Fibroblast of skin of left quadriceps (primary cell): ENCODE results near the gene DNAH7.
A peak's percentile ranks its signal among the peaks of the same experiment; 100 is the strongest.
"Not testable (repeated sequence)": the region's sequence is repeated elsewhere in the genome, so short reads cannot be mapped to it uniquely, and the experiment has no call there.

Experiments
- DNase-seq, 2 experiments: peaks; one replicate each; pipeline ENCODE4 v3.0.0-alpha.2; 2013; ENCODE audit warnings: low read depth in 2 of 2

DNAH7 gene

GRCh38 chr2:195984923-195985726, 83.5 kb downstream of the DNAH7 start:
- no peak for DNase-seq

- DNase-seq: no peak
Measured at GRCh38 chr2:195967336-195967735, 101.3 kb downstream of the DNAH7 start.

DNA sequence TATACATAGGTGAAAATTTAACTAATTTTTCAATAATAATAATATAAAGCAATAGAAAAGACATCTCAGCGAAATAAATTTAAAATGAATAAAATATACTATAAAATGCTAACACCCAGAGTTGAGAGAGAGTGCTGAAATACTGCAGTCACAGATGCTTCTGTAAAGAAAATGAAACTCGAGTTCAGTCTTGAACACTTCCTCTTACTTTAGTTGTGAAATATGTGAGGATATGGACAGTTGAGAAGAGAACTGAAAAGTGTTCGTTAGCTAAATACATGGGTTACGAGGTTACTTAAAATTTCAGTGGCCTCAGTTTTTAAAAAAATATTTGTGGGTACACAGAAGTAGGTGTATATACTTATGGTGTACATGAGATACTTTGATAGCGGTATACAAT, 106.8 kb downstream of the DNAH7 start:
- DNase-seq: no peak

DNA sequence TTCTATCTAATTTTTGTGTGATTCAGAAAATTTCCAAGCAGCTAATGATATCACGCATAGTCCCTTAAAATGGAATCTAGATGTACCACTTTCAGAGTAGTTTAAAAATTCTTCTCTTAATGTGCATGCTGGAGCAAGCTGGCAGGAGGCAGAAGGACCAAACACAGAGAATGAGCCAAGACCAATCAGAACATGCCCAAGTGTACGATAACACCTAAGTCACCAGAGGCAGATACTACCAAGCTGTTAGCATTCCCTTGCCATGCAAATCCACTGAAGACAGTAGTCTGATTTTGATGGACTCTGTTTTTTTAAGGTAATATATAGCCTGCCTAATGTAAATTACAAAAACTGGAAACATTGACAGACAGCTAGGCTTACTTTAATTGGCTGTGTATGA, 109.3 kb downstream of the DNAH7 start:
- no peak for DNase-seq

DNA sequence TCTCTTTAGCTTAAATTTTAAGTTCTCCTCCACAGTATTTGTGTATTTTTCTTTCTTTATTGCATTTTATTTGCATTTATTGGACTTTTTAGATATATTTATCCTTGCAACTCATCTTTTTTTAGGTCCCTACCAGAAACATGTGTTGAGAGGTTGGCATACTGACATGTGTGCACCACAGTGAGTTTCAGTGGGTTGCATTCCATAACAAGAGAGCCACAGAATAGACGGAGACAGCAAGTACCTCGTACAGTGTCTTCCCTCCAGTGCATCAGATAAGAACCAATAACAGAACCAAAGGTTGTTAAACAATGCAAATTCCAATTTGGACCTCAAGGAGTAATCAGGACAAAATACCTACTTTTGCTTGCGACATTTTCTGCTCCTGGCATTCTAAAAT, 111.9 kb downstream of the DNAH7 start:
- DNase-seq: no peak

DNA sequence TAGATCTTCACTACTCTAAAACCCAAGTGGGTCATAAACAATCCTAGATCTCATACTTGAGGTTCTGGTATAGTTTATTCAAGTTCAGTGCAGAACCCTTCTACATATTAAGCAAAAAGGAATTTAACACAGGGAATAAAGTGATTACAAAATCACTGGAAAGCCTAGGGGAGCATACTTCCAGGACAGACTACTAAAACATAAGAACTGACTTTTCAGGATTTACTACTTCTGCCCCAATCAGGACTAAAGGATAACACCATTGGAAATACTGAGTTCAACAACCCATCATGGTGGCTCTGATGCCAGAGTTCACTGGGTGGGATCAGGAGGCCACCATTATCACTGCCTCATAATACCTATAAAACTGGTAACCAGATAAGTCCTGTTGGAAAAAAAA, 123.6 kb downstream of the DNAH7 start:
- no peak for DNase-seq

DNA sequence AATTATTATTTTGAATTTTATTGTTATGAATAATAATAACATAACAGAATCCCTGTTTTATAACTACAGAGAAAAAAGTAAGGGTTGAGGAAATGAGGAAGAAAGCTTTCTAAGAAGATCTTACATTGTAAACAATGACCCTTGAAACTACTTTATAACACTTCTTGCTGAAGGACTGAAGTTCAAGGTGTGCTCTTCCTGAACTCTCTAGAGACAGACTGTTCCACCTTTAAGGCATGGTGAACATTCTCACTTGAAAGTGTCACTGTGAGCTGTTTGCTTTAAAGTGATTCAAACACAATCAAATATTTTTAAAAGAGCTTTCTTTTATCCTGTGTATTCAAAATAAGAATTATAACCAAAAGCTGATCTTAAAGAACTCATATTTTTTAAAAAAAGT, 131.5 kb downstream of the DNAH7 start:
- no peak for DNase-seq

GRCh38 chr2:195934484-195934883, 134.2 kb downstream of the DNAH7 start:
- DNase-seq: no peak

DNA sequence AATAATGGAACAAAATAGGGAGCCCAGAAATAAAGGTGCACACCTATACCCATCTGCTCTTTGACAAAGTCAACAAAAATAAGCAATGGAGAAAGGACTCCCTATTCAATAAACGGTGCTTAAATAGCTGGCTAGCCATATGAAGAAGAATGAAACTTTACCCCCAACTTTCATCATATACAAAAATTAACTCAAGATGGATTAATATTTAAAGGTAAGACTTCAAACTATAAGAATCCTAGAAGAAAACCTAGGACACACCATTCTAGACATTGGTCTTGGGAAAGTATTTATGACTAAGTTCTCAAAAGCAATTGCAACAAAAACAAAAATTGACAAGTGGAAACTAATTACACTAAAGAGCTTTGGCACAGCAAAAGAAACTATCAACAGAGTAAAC, 139.1 kb downstream of the DNAH7 start:
- no peak for DNase-seq

DNA sequence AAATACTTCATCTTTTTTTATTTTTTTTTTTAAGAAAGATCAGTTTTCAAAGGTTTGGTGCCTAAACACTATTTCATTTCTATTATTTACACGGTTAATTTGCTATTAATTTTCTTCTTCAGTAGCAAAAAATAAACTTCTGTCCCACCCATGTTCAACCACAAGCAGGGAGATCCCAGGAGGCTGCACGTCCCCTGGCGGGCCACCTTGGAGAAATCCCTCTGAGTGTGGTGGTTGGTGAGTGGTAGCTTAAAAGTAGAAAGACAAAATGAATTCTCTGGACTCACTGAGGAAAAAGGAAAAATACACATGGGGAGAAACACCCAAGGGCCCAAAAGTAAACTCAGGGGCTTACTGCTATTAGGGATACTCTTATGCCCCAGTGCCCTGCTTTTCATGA, 143.5 kb downstream of the DNAH7 start:
- no peak for DNase-seq

- DNase-seq: no peak
Measured at GRCh38 chr2:195923889-195924288, 144.7 kb downstream of the DNAH7 start.

DNA sequence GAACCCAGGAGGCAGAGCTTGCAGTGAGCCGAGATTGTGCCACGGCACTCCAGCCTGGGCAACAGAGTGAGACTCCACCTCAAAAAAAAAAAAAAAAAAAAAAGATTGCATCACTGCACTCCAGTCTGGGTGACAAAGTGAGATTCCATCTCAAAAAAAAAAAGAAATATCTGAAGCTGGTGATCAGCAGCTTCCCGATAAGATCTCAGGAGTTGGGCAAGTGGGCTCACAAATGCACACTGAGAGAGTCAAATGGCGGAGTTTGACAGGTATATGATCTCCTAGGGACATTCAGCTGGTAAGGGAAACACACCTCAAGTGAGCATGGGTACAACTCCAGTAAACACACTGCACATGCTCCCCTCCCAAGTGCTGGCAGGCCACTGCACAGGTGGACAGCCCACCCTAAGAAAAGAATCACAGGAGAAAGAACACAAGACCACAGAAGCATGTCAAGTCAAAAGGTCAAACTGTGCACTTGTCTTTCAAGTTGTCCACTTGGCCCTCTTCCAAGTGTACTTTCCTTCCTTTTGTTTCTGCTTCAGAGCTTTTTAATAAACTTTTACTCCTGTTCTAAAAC, 151.5 kb downstream of the DNAH7 start:
- DNase-seq: not testable (repeated sequence)

DNA sequence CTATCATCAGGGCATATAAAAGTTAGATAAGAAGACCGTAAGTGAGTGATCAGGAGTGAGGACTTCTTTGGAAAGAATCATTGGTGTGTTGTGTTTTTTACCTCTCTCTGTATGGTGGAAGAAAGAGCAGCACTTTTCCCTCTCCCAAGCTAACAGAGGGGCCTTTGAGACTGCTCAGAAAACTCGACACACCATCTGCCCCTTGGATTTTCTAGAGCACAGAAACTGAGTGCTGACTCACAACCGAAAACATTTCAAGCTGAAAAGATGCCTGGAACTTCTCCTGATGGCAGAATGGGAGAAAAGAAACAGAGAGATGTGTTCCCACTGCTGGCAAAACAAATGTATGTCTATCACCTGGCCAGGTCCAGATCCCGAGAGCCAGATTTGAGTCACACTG, 156.6 kb downstream of the DNAH7 start:
- DNase-seq: no peak

- no peak for DNase-seq
Measured at GRCh38 chr2:195910570-195910969, 158.1 kb downstream of the DNAH7 start.

DNA sequence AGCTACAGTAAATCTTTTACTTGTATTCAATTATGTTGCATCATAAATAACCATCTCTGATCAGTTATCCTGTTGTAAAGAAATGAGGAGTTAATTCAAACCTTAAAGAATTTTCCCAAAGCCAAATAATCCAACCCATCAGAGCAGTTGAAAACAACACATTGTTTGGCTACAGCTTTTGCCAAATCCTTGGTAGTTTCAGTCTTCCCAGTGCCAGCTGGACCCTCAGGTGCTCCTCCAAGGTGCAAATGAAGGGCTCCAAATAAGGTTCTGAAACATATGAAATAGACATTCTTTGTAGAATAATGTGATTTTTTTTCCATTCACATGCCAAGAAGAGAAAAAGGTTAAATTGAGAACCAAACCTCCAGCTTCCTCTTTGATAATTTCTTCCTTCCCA, 158.7 kb downstream of the DNAH7 start:
- DNase-seq: no peak

- DNase-seq: no peak
Measured at GRCh38 chr2:195907474-195907873, 161.2 kb downstream of the DNAH7 start.

GRCh38 chr2:195903956-195904355, 164.7 kb downstream of the DNAH7 start:
- peak; percentile 10 to 13 for DNase-seq

DNA sequence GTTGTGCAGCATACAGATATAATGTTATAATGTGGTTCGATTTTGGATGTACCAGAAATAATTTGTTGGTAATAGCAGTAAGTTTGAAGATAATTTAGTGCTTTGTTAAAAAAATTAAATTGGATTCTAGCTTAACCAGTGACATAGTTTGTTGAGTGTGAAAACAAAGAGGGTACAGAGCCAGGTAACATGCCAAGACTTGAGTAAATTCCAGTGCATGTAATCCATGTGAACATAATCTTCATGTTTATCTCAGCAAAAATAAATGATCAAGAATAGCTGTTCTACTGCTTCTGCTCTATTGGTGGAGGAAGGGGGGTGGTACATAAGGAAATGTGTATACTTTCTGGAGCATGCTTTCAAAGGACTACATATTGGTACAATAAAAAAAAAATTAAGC, 165.8 kb downstream of the DNAH7 start:
- DNase-seq: no peak

DNA sequence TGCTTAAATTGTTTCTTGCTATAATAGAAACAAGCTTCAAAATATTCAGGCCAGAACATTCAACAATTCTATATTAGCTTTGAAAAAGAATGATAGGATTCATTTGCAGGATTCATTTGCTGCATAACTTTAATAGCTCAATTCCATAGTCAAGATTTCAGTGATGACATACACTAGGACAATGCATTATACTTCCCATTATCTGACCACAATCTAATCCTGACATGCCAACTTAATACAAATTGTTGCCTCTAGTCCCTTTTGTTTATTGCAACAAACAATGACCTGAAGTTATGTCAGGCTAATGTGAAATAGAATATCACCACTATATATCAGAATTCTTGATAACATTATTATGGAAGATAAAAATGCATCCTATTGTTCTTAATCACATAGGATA, 169.4 kb downstream of the DNAH7 start:
- DNase-seq: peak in 1 of 2 experiments; percentile 21

- DNase-seq: peak; percentile 99
Measured at GRCh38 chr2:195898505-195899191, 170.0 kb downstream of the DNAH7 start.

DNA sequence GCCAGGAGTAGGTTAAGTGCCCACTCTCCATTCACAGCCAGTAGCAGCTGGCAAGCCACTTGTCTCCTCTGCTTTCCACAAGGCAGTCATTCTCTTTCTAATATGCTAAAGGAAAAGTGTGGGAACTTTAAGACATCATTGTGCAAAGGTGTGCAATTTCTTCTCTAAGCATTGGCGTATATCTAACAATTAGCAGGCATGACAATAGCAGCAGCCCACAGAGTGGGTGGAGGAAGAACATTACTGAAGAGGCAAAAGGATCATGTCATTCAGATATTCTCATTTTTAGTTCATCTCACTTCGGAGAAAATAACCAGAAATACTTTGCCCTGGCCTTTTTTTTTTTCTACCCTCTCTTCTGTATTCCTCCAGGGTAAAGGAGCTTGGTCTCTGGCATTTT, 177.6 kb downstream of the DNAH7 start:
- DNase-seq: no peak

GRCh38 chr2:195879153-195879552, 189.5 kb downstream of the DNAH7 start:
- DNase-seq: no peak

GRCh38 chr2:195871326-195871725, 197.3 kb downstream of the DNAH7 start:
- DNase-seq: peak; percentile 39 to 45
